NCI-H748 (cell line): ENCODE data around the gene RCAN1.

ENCODE experiments used
- DNase-seq: peaks from one replicate; lab custom pipeline; 2025; ENCODE audit not compliant: unreplicated experiment; lab: John Stamatoyannopoulos, UW

Gene RCAN1

DNA sequence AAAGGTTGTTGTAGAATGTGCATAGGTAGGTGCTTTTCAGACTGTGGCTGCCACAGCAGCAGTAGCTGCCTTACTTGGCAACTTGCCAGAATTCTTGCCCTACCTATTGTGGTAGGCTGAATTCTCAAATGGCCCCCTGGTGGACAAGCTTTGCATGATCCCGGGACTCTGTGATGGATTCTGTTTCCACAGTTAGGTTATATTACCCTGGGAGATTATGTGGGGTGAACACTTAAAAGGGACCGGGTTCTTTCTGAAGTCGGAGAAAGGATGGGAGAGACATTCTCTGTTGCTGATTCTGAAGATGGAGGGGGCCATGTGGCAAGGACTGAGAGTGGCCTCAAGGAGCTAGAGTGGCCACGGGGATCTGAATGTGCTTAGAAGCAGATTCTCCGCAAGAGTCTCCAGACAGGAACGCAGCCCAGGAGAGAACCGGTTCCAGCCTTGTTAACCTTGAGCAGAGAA lies 70.8 kb downstream of the RCAN1 start:
- DNase-seq: peak; percentile 79

DNA sequence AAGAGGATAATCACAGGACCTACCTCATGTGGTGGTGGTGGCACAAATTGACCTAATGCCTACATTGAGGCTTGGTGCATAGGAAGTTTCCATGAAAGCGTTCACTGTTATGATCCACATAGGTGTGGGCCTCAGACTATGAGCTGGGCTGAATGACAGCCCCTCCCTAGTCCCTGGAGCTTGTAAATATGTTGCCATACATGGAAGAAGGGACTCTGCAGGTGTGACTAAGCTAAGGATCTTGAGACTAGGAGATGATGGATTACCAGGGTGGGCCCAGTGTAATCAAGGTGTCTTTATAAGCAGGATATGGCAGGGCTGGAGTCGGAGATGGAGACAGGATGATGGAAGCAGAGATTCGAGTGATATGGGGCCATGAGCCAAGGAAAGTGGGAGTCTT lies 71.9 kb downstream of the RCAN1 start:
- no peak for DNase-seq

DNA sequence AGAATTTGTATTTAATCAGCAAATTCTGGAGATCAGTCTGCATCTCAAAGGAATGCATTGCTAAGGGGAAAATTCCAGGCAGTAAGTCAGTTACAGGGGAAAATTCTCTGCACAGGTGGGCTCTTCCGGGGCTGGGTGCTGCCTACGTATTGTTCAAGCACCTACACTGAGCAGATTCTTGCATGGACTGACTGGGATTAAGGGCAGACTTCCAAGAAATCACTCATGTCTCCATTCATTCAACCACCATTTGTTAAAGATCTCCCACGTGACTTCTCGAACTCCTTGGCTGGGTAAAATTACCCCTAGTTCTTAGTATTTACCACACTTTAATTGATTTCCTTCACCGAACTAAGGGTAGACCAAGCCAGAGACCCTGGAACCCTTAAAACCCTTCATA lies 74.7 kb downstream of the RCAN1 start:
- DNase-seq: no peak

GRCh38 chr21:34537838-34538237 lies 77.1 kb downstream of the RCAN1 start:
- DNase-seq: no peak

GRCh38 chr21:34536820-34537219 lies 78.1 kb downstream of the RCAN1 start:
- DNase-seq: no peak

DNA sequence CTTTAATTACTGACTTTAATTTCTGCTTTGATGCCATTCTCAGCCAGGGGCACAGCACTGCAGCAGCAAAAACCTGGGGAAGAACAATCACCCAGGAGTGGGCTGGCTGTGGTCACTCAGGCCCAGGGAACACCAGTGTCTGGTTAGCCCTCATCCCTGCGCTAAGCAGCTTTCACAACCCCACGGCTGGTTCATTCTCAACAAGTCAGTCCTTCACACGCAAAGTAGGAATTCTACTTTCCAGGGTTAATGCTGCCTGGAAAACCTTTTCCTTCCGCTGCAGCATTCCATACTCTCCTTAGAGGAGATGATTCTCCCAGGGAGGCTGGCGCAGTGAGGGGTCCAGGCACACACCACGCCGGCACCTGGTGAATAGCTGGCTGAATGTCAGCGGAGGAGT lies 78.6 kb downstream of the RCAN1 start:
- no peak for DNase-seq

GRCh38 chr21:34535886-34536285 lies 79.0 kb downstream of the RCAN1 start:
- no peak for DNase-seq

- DNase-seq: no peak
Measured at GRCh38 chr21:34534522-34534921, 80.4 kb downstream of the RCAN1 start.

GRCh38 chr21:34533938-34534337 lies 81.0 kb downstream of the RCAN1 start:
- no peak for DNase-seq

GRCh38 chr21:34531399-34531798 lies 83.5 kb downstream of the RCAN1 start:
- DNase-seq: no peak

GRCh38 chr21:34530261-34530660 lies 84.7 kb downstream of the RCAN1 start:
- DNase-seq: no peak

- DNase-seq: no peak
Measured at GRCh38 chr21:34528131-34528561, 86.8 kb downstream of the RCAN1 start.

DNA sequence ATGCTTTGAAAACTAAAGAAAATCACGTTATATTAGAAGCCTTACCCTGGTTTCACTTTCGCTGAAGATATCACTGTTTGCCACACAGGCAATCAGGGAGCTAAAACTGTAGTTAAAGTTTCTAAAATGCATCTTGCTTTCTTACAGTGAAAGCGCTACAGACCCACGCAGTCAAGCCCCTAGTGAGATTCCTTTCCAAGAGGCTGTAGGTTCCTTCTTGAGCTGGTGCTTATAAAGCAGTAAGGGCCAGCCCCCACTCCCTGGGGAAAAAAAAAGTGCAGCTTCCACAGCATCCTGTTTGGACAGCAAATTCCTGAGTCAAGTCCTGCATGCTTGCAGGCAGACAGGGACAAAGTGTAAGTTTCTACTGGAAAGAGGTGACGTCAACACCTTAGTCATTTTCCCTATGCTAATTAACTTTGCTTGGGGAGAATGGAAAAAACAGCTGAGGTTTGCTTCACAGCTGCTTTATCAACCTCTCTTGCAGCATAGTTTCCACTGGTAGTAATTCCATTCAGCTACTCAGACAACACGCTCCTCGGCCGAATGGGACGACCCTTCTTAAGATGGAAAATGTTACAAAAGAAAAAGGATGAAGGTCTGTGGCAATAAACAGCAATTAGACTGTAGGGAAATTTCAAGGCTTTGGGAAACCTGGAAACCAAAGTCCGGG lies 88.2 kb downstream of the RCAN1 start:
- DNase-seq: no peak

- no peak for DNase-seq
Measured at GRCh38 chr21:34526241-34526617, 88.7 kb downstream of the RCAN1 start.

GRCh38 chr21:34524646-34525601 lies 90.0 kb downstream of the RCAN1 start:
- DNase-seq: no peak

DNA sequence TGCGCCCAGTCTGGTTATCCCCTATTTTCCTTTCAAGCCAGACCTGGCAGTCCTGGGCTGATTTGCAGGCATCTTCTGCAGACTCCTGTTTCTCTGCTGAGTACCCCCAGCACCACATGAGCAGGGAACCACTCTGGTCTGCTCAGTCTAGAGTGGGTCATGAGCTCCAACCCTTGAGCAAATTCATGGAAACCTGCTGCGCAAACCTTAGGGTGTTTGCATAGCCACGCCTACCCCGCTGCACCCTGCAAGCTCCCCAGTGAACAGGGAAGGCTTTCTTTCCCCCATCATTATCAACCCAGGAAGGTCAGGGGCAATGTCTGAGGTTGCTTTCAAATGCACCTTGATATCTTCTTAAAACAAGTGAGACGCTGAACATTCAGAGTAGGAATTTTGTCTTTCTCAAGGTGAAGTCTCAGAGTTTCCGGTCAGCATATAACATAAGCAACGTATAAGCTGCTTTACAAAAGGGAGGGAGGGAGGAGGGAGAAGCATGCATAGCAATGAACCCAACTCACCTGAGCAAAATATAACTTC lies 91.8 kb downstream of the RCAN1 start:
- peak; percentile 39 for DNase-seq

DNA sequence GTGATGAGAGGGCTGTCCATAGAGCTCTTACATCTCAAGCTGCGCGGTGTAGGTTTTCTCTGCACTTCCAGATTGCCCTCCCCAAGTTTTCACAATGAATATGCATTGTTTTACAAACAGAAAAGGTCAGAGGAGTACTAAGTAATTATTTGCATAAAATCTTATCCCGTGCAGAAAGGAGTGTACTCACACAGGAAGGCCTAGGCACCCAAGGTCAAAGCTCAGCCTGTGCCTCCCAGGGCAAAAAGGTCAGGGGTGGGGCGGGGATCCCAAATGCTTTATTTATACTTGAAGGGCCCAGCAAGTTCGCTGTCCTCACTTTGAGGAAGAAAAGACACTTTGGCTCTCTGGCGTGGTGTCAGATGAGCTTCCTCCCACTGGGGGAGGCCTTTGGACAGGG lies 92.6 kb downstream of the RCAN1 start:
- no peak for DNase-seq

GRCh38 chr21:34521561-34521960 lies 93.4 kb downstream of the RCAN1 start:
- no peak for DNase-seq

DNA sequence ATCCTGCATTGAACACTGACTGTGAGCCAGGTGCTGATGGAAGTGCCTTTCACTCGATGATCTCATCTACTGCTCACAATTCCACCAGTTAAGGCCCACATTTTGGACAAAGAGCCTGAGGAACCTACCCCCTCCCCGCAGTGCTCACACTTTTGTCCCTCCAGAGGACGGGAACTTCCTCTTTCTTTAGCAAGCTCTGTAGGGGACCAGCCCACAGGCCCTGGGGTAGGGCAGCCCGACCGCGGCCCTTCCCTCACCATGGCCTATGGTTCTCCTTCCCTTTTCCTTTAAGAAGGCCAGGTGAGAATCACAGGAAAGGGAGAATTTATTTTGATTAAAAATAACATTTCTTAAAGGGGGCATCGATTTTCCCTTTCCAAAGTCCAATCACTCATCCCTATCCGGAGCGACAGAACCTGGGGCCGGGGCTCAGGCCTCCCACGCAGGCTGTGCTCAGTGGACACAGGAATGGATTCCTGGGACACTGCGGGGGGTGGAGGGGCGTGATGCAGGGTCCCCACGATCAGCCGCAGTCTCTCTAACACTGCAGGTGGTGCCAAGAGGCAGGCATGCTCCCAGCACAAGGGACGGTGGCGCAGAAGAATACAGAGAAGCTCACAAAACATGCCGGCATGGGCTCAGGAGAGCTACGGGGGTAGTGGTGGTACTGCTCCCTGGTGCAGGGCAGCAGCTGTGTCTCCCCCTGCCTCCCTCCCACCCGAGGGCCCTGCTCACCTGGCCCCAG lies 94.0 kb downstream of the RCAN1 start:
- DNase-seq: no peak

DNA sequence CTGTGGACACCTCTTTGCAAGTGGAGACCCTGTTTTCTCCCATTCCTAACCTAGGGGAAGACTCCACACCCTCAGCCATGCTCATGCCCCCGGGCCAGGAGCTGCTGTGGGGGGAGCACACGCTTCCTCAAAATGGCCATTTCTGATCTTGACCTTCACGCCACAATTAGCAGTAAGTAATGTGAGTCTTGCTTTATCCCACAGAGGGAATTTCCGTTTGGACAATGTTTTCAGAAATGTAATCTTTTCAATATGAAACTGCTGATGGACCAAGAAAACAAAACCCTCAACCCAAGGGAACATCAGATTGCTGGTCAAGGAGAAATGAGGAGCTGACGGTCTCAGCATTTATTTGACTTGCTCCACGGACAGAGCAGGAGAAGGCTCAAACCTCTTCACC lies 94.6 kb downstream of the RCAN1 start:
- no peak for DNase-seq

- DNase-seq: no peak
Measured at GRCh38 chr21:34519694-34520093, 95.2 kb downstream of the RCAN1 start.
